Measurements from ENCODE around the gene KCNE2.
"Not testable (repeated sequence)": the region's sequence is repeated elsewhere in the genome, so short reads cannot be mapped to it uniquely, and the experiment has no call there.

Gene KCNE2

GRCh38 chr21:34417448-34418077 is 53.8 kb downstream of the KCNE2 start:
- DNase-seq, result not testable (repeated sequence)
